ENCODE measurements around the gene NDUFA3.

NDUFA3 gene

GRCh38 chr19:54121259-54121658 lies 18.6 kb downstream of the NDUFA3 start:
- Histone ChIP-seq H3K9me3 (ENCODE audit: severe bottlenecking) (no peaks in the 10 kb centered on the region), H3K36me3 (ENCODE audit: low read depth) (peaks cover 65% of the 10 kb centered on the region), H3K4me1 (ENCODE audit: insufficient read depth, poor library complexity, severe bottlenecking) (peaks cover 5% of the 10 kb centered on the region), H3K27ac (ENCODE audit: poor library complexity, severe bottlenecking) (no peak overlapping the region), H3K4me3 (ENCODE audit: severe bottlenecking) (no peak overlapping the region), H3K27me3 (ENCODE audit: insufficient read depth, poor library complexity, severe bottlenecking) (no peaks in the 10 kb centered on the region)
- TF ChIP-seq CTCF (IDR thresholded peaks at IDR 0.05; ENCODE audit: poor library complexity, severe bottlenecking) = no peak
- no peak for ATAC-seq (ENCODE audit: low read depth)
- no peak for DNase-seq (ENCODE audit: low spot score)

- Histone ChIP-seq H3K27me3 (ENCODE audit: insufficient read depth, poor library complexity, severe bottlenecking) (no peaks in the 10 kb centered on the region), H3K9me3 (ENCODE audit: severe bottlenecking) (no peaks in the 10 kb centered on the region), H3K36me3 (ENCODE audit: low read depth) (peaks cover 61% of the 10 kb centered on the region), H3K4me3 (ENCODE audit: severe bottlenecking) (no peak overlapping the region), H3K4me1 (ENCODE audit: insufficient read depth, poor library complexity, severe bottlenecking) (no peaks in the 10 kb centered on the region), H3K27ac (ENCODE audit: poor library complexity, severe bottlenecking) (no peak overlapping the region)
- ATAC-seq (ENCODE audit: low read depth) = no peak
- no peak for TF ChIP-seq CTCF (IDR thresholded peaks at IDR 0.05; ENCODE audit: poor library complexity, severe bottlenecking)
- DNase-seq (ENCODE audit: low spot score) = no peak
Measured at GRCh38 chr19:54123682-54124081, 21.0 kb downstream of the NDUFA3 start.

- peaks cover 63% of the 10 kb centered on the region for H3K36me3 ChIP-seq (ENCODE audit: low read depth)
- H3K4me1 ChIP-seq (ENCODE audit: insufficient read depth, poor library complexity, severe bottlenecking) = no peaks in the 10 kb centered on the region
- no peak for TF ChIP-seq CTCF (IDR thresholded peaks at IDR 0.05; ENCODE audit: poor library complexity, severe bottlenecking)
- H3K27ac ChIP-seq (ENCODE audit: poor library complexity, severe bottlenecking) = no peak overlapping the region
- no peaks in the 10 kb centered on the region for H3K9me3 ChIP-seq (ENCODE audit: severe bottlenecking)
- no peak for DNase-seq (ENCODE audit: low spot score)
- no peak overlapping the region for H3K4me3 ChIP-seq (ENCODE audit: severe bottlenecking)
- ATAC-seq (ENCODE audit: low read depth) = no peak
- no peaks in the 10 kb centered on the region for H3K27me3 ChIP-seq (ENCODE audit: insufficient read depth, poor library complexity, severe bottlenecking)
Measured at GRCh38 chr19:54124393-54124792, 21.7 kb downstream of the NDUFA3 start.

- H3K4me1 ChIP-seq (ENCODE audit: insufficient read depth, poor library complexity, severe bottlenecking) = no peaks in the 10 kb centered on the region
- peaks cover 54% of the 10 kb centered on the region for H3K36me3 ChIP-seq (ENCODE audit: low read depth)
- no peaks in the 10 kb centered on the region for H3K9me3 ChIP-seq (ENCODE audit: severe bottlenecking)
- ATAC-seq (ENCODE audit: low read depth) = no peak
- no peak overlapping the region for H3K27ac ChIP-seq (ENCODE audit: poor library complexity, severe bottlenecking)
- TF ChIP-seq CTCF (IDR thresholded peaks at IDR 0.05; ENCODE audit: poor library complexity, severe bottlenecking) = no peak
- no peaks in the 10 kb centered on the region for H3K27me3 ChIP-seq (ENCODE audit: insufficient read depth, poor library complexity, severe bottlenecking)
- H3K4me3 ChIP-seq (ENCODE audit: severe bottlenecking) = no peak overlapping the region
- no peak for DNase-seq (ENCODE audit: low spot score)
Measured at GRCh38 chr19:54125713-54126112, 23.1 kb downstream of the NDUFA3 start.

- Histone ChIP-seq H3K9me3 (ENCODE audit: severe bottlenecking) (no peaks in the 10 kb centered on the region), H3K4me3 (ENCODE audit: severe bottlenecking) (no peak overlapping the region), H3K4me1 (ENCODE audit: insufficient read depth, poor library complexity, severe bottlenecking) (no peaks in the 10 kb centered on the region), H3K36me3 (ENCODE audit: low read depth) (peaks cover 37% of the 10 kb centered on the region), H3K27ac (ENCODE audit: poor library complexity, severe bottlenecking) (no peak overlapping the region), H3K27me3 (ENCODE audit: insufficient read depth, poor library complexity, severe bottlenecking) (no peaks in the 10 kb centered on the region)
- no peak for TF ChIP-seq CTCF (IDR thresholded peaks at IDR 0.05; ENCODE audit: poor library complexity, severe bottlenecking)
- ATAC-seq (ENCODE audit: low read depth) (no peak), DNase-seq (ENCODE audit: low spot score) (no peak)
Measured at GRCh38 chr19:54127688-54128440, 25.2 kb downstream of the NDUFA3 start.

Data from RWPE2 (cell line).